ENCODE data around the gene MST1.

MST1 gene

GRCh38 chr3:49664300-49664699 lies 25.0 kb downstream of the MST1 start (continued):
- no peak for TF ChIP-seq ZNF280D (tag by site-specific recombination; IDR thresholded peaks at IDR 0.05)
- no peak for TF ChIP-seq ZNF223 (tag by site-specific recombination; IDR thresholded peaks at IDR 0.05)
- no peak for TF ChIP-seq ZNF558 (tag by site-specific recombination; IDR thresholded peaks at IDR 0.05)
- no peak for TF ChIP-seq MZF1 (tag by site-specific recombination; IDR thresholded peaks at IDR 0.05; ENCODE audit: borderline replicate concordance)

- POLR2A ChIA-PET: no interaction called here
- H3K4me1 ChIP-seq (ENCODE audit: control insufficient read depth, insufficient read depth, low read length): no peaks in the 10 kb centered on the region
- TF ChIP-seq GLIS2 (tag by site-specific recombination; IDR thresholded peaks at IDR 0.05) (no peak), ZNF529 (tag by site-specific recombination; IDR thresholded peaks at IDR 0.05; ENCODE audit: insufficient replicate concordance) (no peak), GLIS1 (tag by site-specific recombination; IDR thresholded peaks at IDR 0.05) (peak; percentile 92)
- H3K9me3 ChIP-seq (ENCODE audit: control insufficient read depth, insufficient read depth, low read depth, low read length): no peaks in the 10 kb centered on the region
- H3K27ac ChIP-seq (ENCODE audit: extremely low read depth, low read depth, low read length): no peak overlapping the region
- H3K4me3 ChIP-seq (ENCODE audit: low read depth, low read length): no peak overlapping the region
- no peaks in the 10 kb centered on the region for H3K36me3 ChIP-seq (ENCODE audit: control insufficient read depth in 2 of 2, insufficient read depth in 1 of 2, low read length in 2 of 2)
- CTCF ChIA-PET: interaction anchor here (0.6 to 1.3 kb wide), 3 partner anchors 8 to 496 kb away, joined by 3 to 4 read pairs (median 3); no protein-coding TSS in a partner anchor
Measured at GRCh38 chr3:49663831-49664230, 25.4 kb downstream of the MST1 start.

- Histone ChIP-seq H3K4me1 (ENCODE audit: control insufficient read depth, insufficient read depth, low read length) (no peaks in the 10 kb centered on the region), H3K9me3 (ENCODE audit: control insufficient read depth, insufficient read depth, low read depth, low read length) (no peaks in the 10 kb centered on the region), H3K4me3 (ENCODE audit: low read depth, low read length) (no peak overlapping the region), H3K36me3 (ENCODE audit: control insufficient read depth in 2 of 2, insufficient read depth in 1 of 2, low read length in 2 of 2) (no peaks in the 10 kb centered on the region), H3K27ac (ENCODE audit: extremely low read depth, low read depth, low read length) (no peak overlapping the region)
- POLR2A ChIA-PET: no interaction called here
- TF ChIP-seq ZNF133 (tag by site-specific recombination; IDR thresholded peaks at IDR 0.05) (no peak), ZNF302 (tag by site-specific recombination; IDR thresholded peaks at IDR 0.05; ENCODE audit: low read depth) (no peak)
- CTCF ChIA-PET: interaction anchor here (0.9 kb wide), 1 partner anchor 12 kb away, joined by 3 read pairs; no protein-coding TSS in a partner anchor
Measured at GRCh38 chr3:49662720-49663413, 26.4 kb downstream of the MST1 start.

- ChIA-PET POLR2A (no interaction called here), CTCF (interaction anchor here (0.7 kb wide), 1 partner anchor 61 kb away, joined by 3 read pairs; no protein-coding TSS in a partner anchor)
- H3K4me3 ChIP-seq (ENCODE audit: low read depth, low read length): no peak overlapping the region
- H3K4me1 ChIP-seq (ENCODE audit: control insufficient read depth, insufficient read depth, low read length): no peaks in the 10 kb centered on the region
- H3K9me3 ChIP-seq (ENCODE audit: control insufficient read depth, insufficient read depth, low read depth, low read length): no peaks in the 10 kb centered on the region
- no peaks in the 10 kb centered on the region for H3K36me3 ChIP-seq (ENCODE audit: control insufficient read depth in 2 of 2, insufficient read depth in 1 of 2, low read length in 2 of 2)
- H3K27ac ChIP-seq (ENCODE audit: extremely low read depth, low read depth, low read length): no peak overlapping the region
- TF ChIP-seq PRDM1 (tag by site-specific recombination; IDR thresholded peaks at IDR 0.05) (no peak), ZBTB44 (tag by site-specific recombination; IDR thresholded peaks at IDR 0.05) (no peak), ZNF175 (tag by site-specific recombination; IDR thresholded peaks at IDR 0.05) (no peak), HIC1 (tag by site-specific recombination; IDR thresholded peaks at IDR 0.05) (no peak), ZNF510 (tag by site-specific recombination; IDR thresholded peaks at IDR 0.05; ENCODE audit: insufficient replicate concordance) (no peak), ZNF558 (tag by site-specific recombination; IDR thresholded peaks at IDR 0.05) (no peak), ZNF354C (tag by site-specific recombination; IDR thresholded peaks at IDR 0.05; ENCODE audit: borderline replicate concordance, low read depth) (no peak), ZNF670 (tag by site-specific recombination; IDR thresholded peaks at IDR 0.05; ENCODE audit: low read depth) (no peak), ZSCAN5A (tag by site-specific recombination; IDR thresholded peaks at IDR 0.05) (no peak), ZXDB (tag by site-specific recombination; IDR thresholded peaks at IDR 0.05) (no peak), ZNF843 (tag by site-specific recombination; IDR thresholded peaks at IDR 0.05) (no peak), ZNF292 (tag by site-specific recombination; IDR thresholded peaks at IDR 0.05; ENCODE audit: borderline replicate concordance, low read depth) (no peak), ZNF529 (tag by site-specific recombination; IDR thresholded peaks at IDR 0.05; ENCODE audit: insufficient replicate concordance) (no peak)
Measured at GRCh38 chr3:49662021-49662420, 27.3 kb downstream of the MST1 start.

Measured in HEK293 (cell line).